Epithelial cell of prostate (primary cell): Measurements from ENCODE around the gene NRXN3.
"Not testable (repeated sequence)": the region's sequence is repeated elsewhere in the genome, so short reads cannot be mapped to it uniquely, and the experiment has no call there.

Experiments used
- DNase-seq: peaks from one replicate; pipeline ENCODE4 v3.0.0-alpha.2; 2011; ENCODE audit warnings: low read depth, low spot score
- H3K27ac ChIP-seq: fragments of 450-650 bp; 2 replicates; pipeline ENCODE4 v1.5.1; 2017; ENCODE audit warnings: mild to moderate bottlenecking

NRXN3 gene

GRCh38 chr14:79016828-79017505 is 846.8 kb downstream of the NRXN3 start:
- no peak for DNase-seq
- H3K27ac ChIP-seq = no peak overlapping the region

- DNase-seq = no peak
- no peak overlapping the region for H3K27ac ChIP-seq
Observed at GRCh38 chr14:79017561-79017960, 847.4 kb downstream of the NRXN3 start.

DNA sequence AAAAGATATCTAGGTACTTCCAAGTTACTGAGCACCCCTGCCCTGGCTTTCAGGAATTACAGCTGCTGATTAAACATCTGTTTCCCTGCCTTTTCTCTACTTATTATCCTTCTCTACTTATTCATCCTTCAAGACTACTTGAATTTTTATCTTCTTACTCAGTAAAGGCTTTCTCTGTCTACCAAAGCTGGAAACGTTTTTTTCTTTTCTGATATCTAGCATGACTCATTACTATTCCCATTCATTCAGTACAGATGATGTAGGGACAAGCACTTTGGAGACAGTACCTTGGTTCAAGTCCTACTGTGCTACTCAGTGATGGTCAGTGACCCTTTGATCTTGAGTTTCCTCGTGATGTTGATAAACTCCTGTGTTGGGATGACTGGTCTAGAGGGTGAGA is 848.7 kb downstream of the NRXN3 start:
- no peak overlapping the region for H3K27ac ChIP-seq
- DNase-seq = no peak

- not testable (repeated sequence) for H3K27ac ChIP-seq, DNase-seq
Observed at GRCh38 chr14:79019898-79020297, 849.7 kb downstream of the NRXN3 start.

- no peak overlapping the region for H3K27ac ChIP-seq
- DNase-seq = no peak
Observed at GRCh38 chr14:79021766-79022165, 851.6 kb downstream of the NRXN3 start.

DNA sequence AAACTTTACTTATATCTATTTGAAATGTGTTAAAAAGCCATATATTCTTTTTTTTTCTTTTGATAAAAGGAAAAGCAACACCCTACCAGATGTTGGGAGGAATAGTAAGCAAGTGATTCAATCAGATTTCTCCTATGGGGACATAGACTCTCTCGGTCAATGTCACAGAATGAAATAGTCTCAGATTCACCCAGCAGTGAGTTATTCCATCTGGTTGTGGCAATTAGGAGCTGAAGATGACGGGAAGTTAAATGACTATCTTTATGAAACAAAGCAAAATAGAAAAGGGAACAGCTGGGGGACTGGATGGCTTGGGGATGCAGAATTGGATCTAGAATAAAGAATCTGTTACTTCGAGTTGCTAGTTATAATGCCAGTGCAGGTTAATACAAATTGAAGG is 857.0 kb downstream of the NRXN3 start:
- no peak overlapping the region for H3K27ac ChIP-seq
- no peak for DNase-seq

- no peak overlapping the region for H3K27ac ChIP-seq
- DNase-seq = no peak
Observed at GRCh38 chr14:79028281-79028680, 858.1 kb downstream of the NRXN3 start.

DNA sequence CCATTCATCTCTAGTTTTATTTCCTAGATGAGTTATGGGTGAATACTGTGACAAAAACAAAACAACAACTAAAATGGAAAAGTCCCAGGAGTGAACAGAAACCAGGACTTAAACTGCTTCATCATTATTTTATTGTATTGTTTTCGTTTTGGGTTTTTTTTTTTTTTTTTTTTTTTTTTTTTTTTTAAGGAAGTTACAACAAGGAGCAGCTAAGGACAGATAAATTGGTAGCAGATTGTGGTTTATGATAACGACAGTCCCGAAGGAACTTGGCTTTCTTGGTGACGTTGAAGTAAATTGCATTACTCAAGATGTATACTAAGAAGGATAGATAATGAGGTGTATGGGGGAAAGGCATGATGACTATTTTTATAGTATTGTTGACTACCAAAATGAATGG is 866.3 kb downstream of the NRXN3 start:
- DNase-seq = no peak
- H3K27ac ChIP-seq = no peak overlapping the region

- H3K27ac ChIP-seq = no peak overlapping the region
- no peak for DNase-seq
Observed at GRCh38 chr14:79037106-79037505, 866.9 kb downstream of the NRXN3 start.

GRCh38 chr14:79037593-79037992 is 867.4 kb downstream of the NRXN3 start:
- no peak for DNase-seq
- no peak overlapping the region for H3K27ac ChIP-seq

DNA sequence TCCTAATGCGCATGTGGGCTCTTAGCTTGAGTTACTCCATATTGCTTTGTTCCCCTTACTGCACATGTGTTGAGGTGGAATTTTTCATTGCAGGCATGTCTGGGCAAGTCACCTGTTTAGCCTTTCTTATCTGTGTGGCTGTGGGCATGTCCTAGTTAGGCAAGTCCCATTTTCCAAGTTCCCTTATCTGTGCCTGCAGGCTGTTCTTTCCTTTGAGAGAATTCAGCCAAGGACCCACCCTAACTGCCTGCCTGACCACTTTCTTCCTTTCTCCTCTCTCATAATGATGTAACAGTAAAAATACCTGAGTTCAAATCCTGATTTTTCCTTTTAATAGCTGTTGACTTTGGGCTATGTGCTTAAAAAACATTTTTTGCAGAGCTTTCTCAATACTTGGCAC is 870.6 kb downstream of the NRXN3 start:
- no peak for DNase-seq
- no peak overlapping the region for H3K27ac ChIP-seq

DNA sequence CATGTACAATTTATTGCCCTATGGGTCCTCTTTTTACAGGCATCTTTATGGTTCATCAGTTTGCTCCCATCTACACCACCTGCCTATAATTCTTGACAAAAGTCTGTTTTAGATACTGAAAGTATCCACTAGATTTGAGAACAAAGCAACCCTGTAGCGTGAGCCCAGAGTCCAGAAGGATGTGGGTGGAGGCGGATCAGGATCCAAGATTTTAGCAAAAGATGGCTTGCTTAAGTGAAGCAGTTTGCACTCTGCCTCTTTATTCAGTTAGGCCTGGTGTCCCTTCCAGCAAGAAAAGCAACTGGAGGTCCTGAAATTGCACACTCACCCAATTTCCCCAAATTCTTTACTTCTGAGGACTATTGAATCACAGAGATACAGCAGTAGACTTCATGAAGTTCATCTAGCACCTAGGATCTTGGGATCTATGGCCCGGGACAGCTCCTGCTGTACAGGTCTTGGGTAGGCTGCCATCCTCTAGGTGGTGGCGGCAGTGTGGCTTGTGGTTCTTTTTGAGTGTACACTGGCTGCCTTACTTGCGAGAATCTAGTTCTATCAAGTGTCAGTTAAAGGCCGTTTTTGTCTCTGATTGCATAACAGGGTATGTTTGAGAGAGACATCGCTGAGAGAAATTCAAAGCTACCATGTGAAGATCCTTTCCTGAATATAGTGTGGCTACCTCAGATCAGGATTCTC is 873.2 kb downstream of the NRXN3 start:
- no peak overlapping the region for H3K27ac ChIP-seq
- DNase-seq = no peak

DNA sequence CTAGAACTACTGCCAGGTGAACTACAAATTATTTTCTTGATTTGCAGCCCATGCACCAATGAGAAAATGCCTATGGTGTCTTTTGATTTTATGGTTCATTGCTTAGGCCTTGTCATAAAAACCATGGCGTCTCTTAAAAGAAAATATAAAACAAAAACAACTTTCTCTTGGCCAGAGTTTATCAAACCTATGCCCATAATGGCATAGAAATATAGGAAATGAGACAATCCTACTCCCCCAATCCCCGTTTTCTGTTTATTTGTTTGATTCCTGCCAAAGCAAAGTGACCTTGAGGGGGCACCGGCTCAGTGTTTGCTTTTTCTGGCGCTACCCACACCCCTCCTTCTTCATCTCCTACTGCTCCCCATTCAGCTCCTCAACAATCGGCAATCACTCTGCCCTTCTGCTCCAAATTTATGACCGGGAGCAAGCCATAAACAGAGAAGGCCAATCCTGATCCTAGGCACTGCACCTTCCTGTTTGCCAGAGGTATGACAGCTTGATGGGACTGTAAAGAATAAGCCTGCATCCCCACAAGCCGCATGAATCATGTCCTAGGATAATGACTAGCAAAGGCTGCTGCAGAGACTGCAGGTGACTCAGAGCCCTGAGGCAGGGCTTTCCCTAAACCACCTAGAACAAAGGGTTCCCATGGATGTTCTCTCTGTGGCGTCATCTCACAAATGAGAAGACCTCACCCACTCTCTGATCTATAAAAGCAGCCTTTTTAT is 874.9 kb downstream of the NRXN3 start:
- DNase-seq = peak; percentile 98
- peak overlapping the region; percentile 34 for H3K27ac ChIP-seq

DNA sequence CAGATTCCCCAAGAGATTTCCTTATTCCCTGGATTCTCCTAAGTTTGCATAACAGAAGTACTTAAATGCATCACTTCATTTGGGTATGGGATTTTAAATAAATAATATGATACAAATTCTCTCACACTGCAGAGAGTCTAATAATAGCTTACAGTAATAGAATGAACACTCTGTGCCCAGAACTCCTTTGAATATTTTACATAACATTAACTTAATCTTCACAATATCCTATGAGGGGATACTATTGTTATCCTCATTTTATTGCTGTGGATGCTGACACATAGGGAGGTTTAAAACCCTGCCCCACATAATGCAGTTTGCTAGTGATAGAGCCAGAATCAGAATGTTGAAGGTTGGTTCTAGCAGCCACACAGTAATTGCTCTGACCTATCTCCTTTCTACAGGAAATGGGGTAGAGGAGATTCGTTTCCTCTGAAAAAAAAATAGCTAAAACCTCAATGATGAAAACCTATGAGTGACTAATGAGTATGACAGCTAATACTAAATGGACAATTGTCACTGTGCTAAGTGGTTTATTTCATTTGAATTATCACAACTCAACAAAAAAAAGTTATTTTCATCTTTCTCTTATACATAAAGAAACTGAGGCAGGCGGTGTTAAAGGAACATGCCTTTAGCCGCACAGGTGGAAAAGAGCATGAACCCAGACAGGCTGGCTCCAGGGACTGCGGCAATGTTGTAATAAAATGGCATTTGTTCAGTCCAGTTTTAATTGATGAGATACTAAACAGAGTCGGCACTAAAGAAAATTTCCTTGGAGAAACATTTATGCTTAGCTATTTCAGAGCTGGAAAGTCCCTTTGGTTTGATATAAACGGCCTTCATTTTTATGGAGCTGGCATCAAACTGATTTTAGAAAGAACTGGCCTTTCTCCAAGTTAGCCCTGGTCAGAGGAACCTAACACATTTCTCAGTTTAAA is 880.9 kb downstream of the NRXN3 start:
- H3K27ac ChIP-seq = no peak overlapping the region
- no peak for DNase-seq

- no peak overlapping the region for H3K27ac ChIP-seq
- DNase-seq = no peak
Observed at GRCh38 chr14:79051742-79052141, 881.6 kb downstream of the NRXN3 start.

- no peak for DNase-seq
- no peak overlapping the region for H3K27ac ChIP-seq
Observed at GRCh38 chr14:79056879-79057278, 886.7 kb downstream of the NRXN3 start.

DNA sequence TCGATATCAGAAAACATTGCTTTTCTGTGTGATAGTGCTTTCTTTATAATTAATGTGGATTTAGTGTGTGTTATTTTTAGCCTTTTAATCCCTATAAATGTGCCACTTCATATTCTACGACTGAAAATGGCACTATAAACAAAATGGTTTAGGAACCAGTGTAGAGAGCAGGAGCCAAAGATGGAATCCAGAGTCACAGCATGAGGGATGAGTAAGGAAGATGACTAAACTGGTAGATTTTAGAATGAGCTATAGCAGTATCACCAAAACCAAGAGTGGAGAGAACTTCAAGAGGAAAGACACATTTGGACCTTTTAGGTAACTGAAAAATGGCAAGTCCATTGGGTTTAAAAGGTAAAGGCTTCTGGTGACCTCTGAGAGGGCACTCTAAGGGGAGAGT is 887.2 kb downstream of the NRXN3 start:
- no peak for DNase-seq
- H3K27ac ChIP-seq = no peak overlapping the region

DNA sequence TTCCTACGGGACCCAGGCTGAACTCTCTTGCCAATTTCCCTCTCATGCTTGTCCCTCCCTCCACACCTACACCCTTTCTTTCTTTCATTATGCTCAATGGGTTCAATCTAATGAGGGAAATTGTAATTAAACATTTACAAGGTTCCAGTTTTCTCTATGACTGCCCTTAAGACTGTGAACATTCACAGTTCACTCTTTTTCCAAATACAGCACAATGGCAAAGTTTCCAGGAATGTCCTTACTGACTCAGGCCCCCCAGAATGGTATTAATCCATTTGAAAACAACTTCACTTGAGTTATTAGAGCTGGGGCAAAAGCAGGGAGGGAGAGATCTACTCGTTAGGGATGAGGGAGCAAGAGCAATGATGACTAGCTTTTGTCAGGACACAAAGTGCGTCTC is 892.1 kb downstream of the NRXN3 start:
- no peak for DNase-seq
- H3K27ac ChIP-seq = no peak overlapping the region

DNA sequence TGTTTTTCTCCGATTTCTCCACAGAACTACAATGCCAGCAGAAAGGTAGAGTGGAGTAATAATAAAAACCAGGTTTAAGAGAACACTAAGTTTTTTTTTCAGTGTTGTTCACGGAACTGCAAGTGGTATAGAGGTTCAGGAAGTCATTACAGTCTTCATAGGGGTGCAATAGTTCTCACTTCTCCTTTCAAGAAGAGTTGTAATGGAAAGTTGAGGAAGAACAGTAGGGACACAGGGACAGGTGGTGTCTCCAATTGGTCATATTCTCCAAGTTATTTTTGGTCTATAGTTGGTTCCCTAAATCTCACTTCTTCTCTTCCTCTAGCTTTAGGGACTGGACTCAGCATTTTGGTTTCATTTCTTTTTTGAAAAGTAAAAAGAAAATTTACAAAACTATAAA is 894.0 kb downstream of the NRXN3 start:
- DNase-seq = no peak
- no peak overlapping the region for H3K27ac ChIP-seq

GRCh38 chr14:79074510-79074909 is 904.3 kb downstream of the NRXN3 start:
- DNase-seq = no peak

More at GRCh38 chr14:79074510-79074909, 904.3 kb downstream of the NRXN3 start:
- H3K27ac ChIP-seq = no peak overlapping the region
